ENCODE data around the gene HMGCS2. TPM values are rescaled to one million over a fixed set of nuclear protein-coding genes. Genes with fewer than 3 reads are reported as not detected.

HMGCS2 gene
- total RNA-seq, 1 experiment from 2014 or later: not detected

- H3K9me3 ChIP-seq (ENCODE audit: low read length): no peaks in the 10 kb centered on the region
- H3K9ac ChIP-seq (ENCODE audit: low read length): no peak overlapping the region
- no peak overlapping the region for H3K4me2 ChIP-seq (ENCODE audit: low read depth, low read length, poor library complexity, severe bottlenecking)
- H3K4me3 ChIP-seq (ENCODE audit: low read length): no peak overlapping the region
- H3K36me3 ChIP-seq (ENCODE audit: insufficient read depth, low read length): no peaks in the 10 kb centered on the region
- no peaks in the 10 kb centered on the region for H4K20me1 ChIP-seq (ENCODE audit: insufficient read depth, low read depth, low read length)
- no peak overlapping the region for H2AFZ ChIP-seq (ENCODE audit: low read length)
- peak; percentile 84 for DNase-seq
- H3K27ac ChIP-seq (ENCODE audit: low read length): no peak overlapping the region
- H3K27me3 ChIP-seq (ENCODE audit: low read length): no peaks in the 10 kb centered on the region
- no peaks in the 10 kb centered on the region for H3K79me2 ChIP-seq (ENCODE audit: low read length)
- peaks cover 13% of the 10 kb centered on the region for H3K4me1 ChIP-seq (ENCODE audit: low read length)
- H3K9me2 ChIP-seq (replicated peaks; ENCODE audit: insufficient read depth, low read length): no peaks in the 10 kb centered on the region
Measured at GRCh38 chr1:119743776-119744597, 24.7 kb downstream of the HMGCS2 start.

- no peaks in the 10 kb centered on the region for H3K9me2 ChIP-seq (replicated peaks; ENCODE audit: insufficient read depth, low read length)
- no peaks in the 10 kb centered on the region for H3K36me3 ChIP-seq (ENCODE audit: insufficient read depth, low read length)
- no peak overlapping the region for H3K27ac ChIP-seq (ENCODE audit: low read length)
Measured at GRCh38 chr1:119743308-119743707, 25.4 kb downstream of the HMGCS2 start.

GRCh38 chr1:119742677-119743076 lies 26.0 kb downstream of the HMGCS2 start:
- Histone ChIP-seq H3K9me2 (replicated peaks; ENCODE audit: insufficient read depth, low read length) (no peaks in the 10 kb centered on the region), H3K4me2 (ENCODE audit: low read depth, low read length, poor library complexity, severe bottlenecking) (no peak overlapping the region), H3K4me1 (ENCODE audit: low read length) (peaks cover 13% of the 10 kb centered on the region), H4K20me1 (ENCODE audit: insufficient read depth, low read depth, low read length) (no peaks in the 10 kb centered on the region), H3K79me2 (ENCODE audit: low read length) (no peaks in the 10 kb centered on the region), H3K27me3 (ENCODE audit: low read length) (no peaks in the 10 kb centered on the region), H3K27ac (ENCODE audit: low read length) (no peak overlapping the region), H3K4me3 (ENCODE audit: low read length) (no peak overlapping the region), H3K9ac (ENCODE audit: low read length) (no peak overlapping the region), H2AFZ (ENCODE audit: low read length) (no peak overlapping the region), H3K9me3 (ENCODE audit: low read length) (no peaks in the 10 kb centered on the region), H3K36me3 (ENCODE audit: insufficient read depth, low read length) (no peaks in the 10 kb centered on the region)
- no peak for DNase-seq

More at GRCh38 chr1:119743308-119743707, 25.4 kb downstream of the HMGCS2 start:
- Histone ChIP-seq H3K9me3 (ENCODE audit: low read length) (no peaks in the 10 kb centered on the region), H4K20me1 (ENCODE audit: insufficient read depth, low read depth, low read length) (no peaks in the 10 kb centered on the region), H3K4me2 (ENCODE audit: low read depth, low read length, poor library complexity, severe bottlenecking) (no peak overlapping the region), H3K27me3 (ENCODE audit: low read length) (no peaks in the 10 kb centered on the region), H3K4me1 (ENCODE audit: low read length) (peaks cover 13% of the 10 kb centered on the region), H3K4me3 (ENCODE audit: low read length) (no peak overlapping the region), H3K79me2 (ENCODE audit: low read length) (no peaks in the 10 kb centered on the region), H3K9ac (ENCODE audit: low read length) (no peak overlapping the region), H2AFZ (ENCODE audit: low read length) (no peak overlapping the region)
- no peak for DNase-seq

GRCh38 chr1:119742202-119742601 lies 26.5 kb downstream of the HMGCS2 start:
- no peaks in the 10 kb centered on the region for H3K36me3 ChIP-seq (ENCODE audit: insufficient read depth, low read length)
- H3K79me2 ChIP-seq (ENCODE audit: low read length): no peaks in the 10 kb centered on the region

GRCh38 chr1:119740896-119741780 lies 27.6 kb downstream of the HMGCS2 start:
- no peaks in the 10 kb centered on the region for H3K9me3 ChIP-seq (ENCODE audit: low read length)
- no peaks in the 10 kb centered on the region for H3K9me2 ChIP-seq (replicated peaks; ENCODE audit: insufficient read depth, low read length)
- H3K27me3 ChIP-seq (ENCODE audit: low read length): no peaks in the 10 kb centered on the region
- H3K79me2 ChIP-seq (ENCODE audit: low read length): no peaks in the 10 kb centered on the region
- no peak overlapping the region for H3K4me2 ChIP-seq (ENCODE audit: low read depth, low read length, poor library complexity, severe bottlenecking)
- H2AFZ ChIP-seq (ENCODE audit: low read length): no peak overlapping the region
- DNase-seq: no peak
- H3K9ac ChIP-seq (ENCODE audit: low read length): no peak overlapping the region
- no peak overlapping the region for H3K4me3 ChIP-seq (ENCODE audit: low read length)
- no peaks in the 10 kb centered on the region for H3K36me3 ChIP-seq (ENCODE audit: insufficient read depth, low read length)
- no peak overlapping the region for H3K27ac ChIP-seq (ENCODE audit: low read length)
- peaks cover 11% of the 10 kb centered on the region for H3K4me1 ChIP-seq (ENCODE audit: low read length)
- H4K20me1 ChIP-seq (ENCODE audit: insufficient read depth, low read depth, low read length): no peaks in the 10 kb centered on the region

More at GRCh38 chr1:119742202-119742601, 26.5 kb downstream of the HMGCS2 start:
- H3K9me3 ChIP-seq (ENCODE audit: low read length): no peaks in the 10 kb centered on the region
- H3K4me3 ChIP-seq (ENCODE audit: low read length): no peak overlapping the region
- H3K27ac ChIP-seq (ENCODE audit: low read length): no peak overlapping the region
- H4K20me1 ChIP-seq (ENCODE audit: insufficient read depth, low read depth, low read length): no peaks in the 10 kb centered on the region
- peaks cover 13% of the 10 kb centered on the region for H3K4me1 ChIP-seq (ENCODE audit: low read length)
- no peak overlapping the region for H3K4me2 ChIP-seq (ENCODE audit: low read depth, low read length, poor library complexity, severe bottlenecking)
- H3K9me2 ChIP-seq (replicated peaks; ENCODE audit: insufficient read depth, low read length): no peaks in the 10 kb centered on the region
- H2AFZ ChIP-seq (ENCODE audit: low read length): no peak overlapping the region
- H3K27me3 ChIP-seq (ENCODE audit: low read length): no peaks in the 10 kb centered on the region
- H3K9ac ChIP-seq (ENCODE audit: low read length): no peak overlapping the region
- no peak for DNase-seq

GRCh38 chr1:119740261-119740660 lies 28.4 kb downstream of the HMGCS2 start:
- H3K9me2 ChIP-seq (replicated peaks; ENCODE audit: insufficient read depth, low read length): no peaks in the 10 kb centered on the region
- no peaks in the 10 kb centered on the region for H3K9me3 ChIP-seq (ENCODE audit: low read length)
- DNase-seq: no peak
- H4K20me1 ChIP-seq (ENCODE audit: insufficient read depth, low read depth, low read length): no peaks in the 10 kb centered on the region
- no peak overlapping the region for H3K4me3 ChIP-seq (ENCODE audit: low read length)
- H3K36me3 ChIP-seq (ENCODE audit: insufficient read depth, low read length): no peaks in the 10 kb centered on the region
- H3K27me3 ChIP-seq (ENCODE audit: low read length): no peaks in the 10 kb centered on the region
- H3K79me2 ChIP-seq (ENCODE audit: low read length): no peaks in the 10 kb centered on the region
- H2AFZ ChIP-seq (ENCODE audit: low read length): no peak overlapping the region
- H3K4me2 ChIP-seq (ENCODE audit: low read depth, low read length, poor library complexity, severe bottlenecking): no peak overlapping the region
- H3K4me1 ChIP-seq (ENCODE audit: low read length): peaks cover 7% of the 10 kb centered on the region
- no peak overlapping the region for H3K27ac ChIP-seq (ENCODE audit: low read length)
- H3K9ac ChIP-seq (ENCODE audit: low read length): no peak overlapping the region

- no peaks in the 10 kb centered on the region for H3K36me3 ChIP-seq (ENCODE audit: insufficient read depth, low read length)
- H3K79me2 ChIP-seq (ENCODE audit: low read length): no peaks in the 10 kb centered on the region
- H2AFZ ChIP-seq (ENCODE audit: low read length): no peak overlapping the region
- H4K20me1 ChIP-seq (ENCODE audit: insufficient read depth, low read depth, low read length): no peaks in the 10 kb centered on the region
- H3K9me3 ChIP-seq (ENCODE audit: low read length): no peaks in the 10 kb centered on the region
- no peak overlapping the region for H3K4me3 ChIP-seq (ENCODE audit: low read length)
- no peak for DNase-seq
- H3K4me1 ChIP-seq (ENCODE audit: low read length): no peaks in the 10 kb centered on the region; the same call in 1 of the 2 replicates
- no peak overlapping the region for H3K4me2 ChIP-seq (ENCODE audit: low read depth, low read length, poor library complexity, severe bottlenecking)
- no peaks in the 10 kb centered on the region for H3K9me2 ChIP-seq (replicated peaks; ENCODE audit: insufficient read depth, low read length)
- H3K27ac ChIP-seq (ENCODE audit: low read length): no peak overlapping the region
- H3K9ac ChIP-seq (ENCODE audit: low read length): no peak overlapping the region
- H3K27me3 ChIP-seq (ENCODE audit: low read length): no peaks in the 10 kb centered on the region
Measured at GRCh38 chr1:119739150-119739549, 29.6 kb downstream of the HMGCS2 start.

GRCh38 chr1:119738100-119738720 lies 30.5 kb downstream of the HMGCS2 start:
- no peaks in the 10 kb centered on the region for H3K9me3 ChIP-seq (ENCODE audit: low read length)
- no peaks in the 10 kb centered on the region for H3K36me3 ChIP-seq (ENCODE audit: insufficient read depth, low read length)
- no peaks in the 10 kb centered on the region for H3K79me2 ChIP-seq (ENCODE audit: low read length)
- H3K9me2 ChIP-seq (replicated peaks; ENCODE audit: insufficient read depth, low read length): no peaks in the 10 kb centered on the region
- no peak overlapping the region for H3K9ac ChIP-seq (ENCODE audit: low read length)
- H2AFZ ChIP-seq (ENCODE audit: low read length): no peak overlapping the region
- H3K27me3 ChIP-seq (ENCODE audit: low read length): no peaks in the 10 kb centered on the region
- H3K4me1 ChIP-seq (ENCODE audit: low read length): no peaks in the 10 kb centered on the region
- no peak overlapping the region for H3K27ac ChIP-seq (ENCODE audit: low read length)
- H3K4me3 ChIP-seq (ENCODE audit: low read length): no peak overlapping the region
- H3K4me2 ChIP-seq (ENCODE audit: low read depth, low read length, poor library complexity, severe bottlenecking): no peak overlapping the region
- no peaks in the 10 kb centered on the region for H4K20me1 ChIP-seq (ENCODE audit: insufficient read depth, low read depth, low read length)
- no peak for DNase-seq

Measured in Karpas-422 (cell line).